NCI-H460 (cell line): ENCODE data around the gene AMER2. TPM values are rescaled to one million over a fixed set of nuclear protein-coding genes. Genes with fewer than 3 reads are reported as not detected.

Source experiments
- DNase-seq: peaks from one replicate; pipeline ENCODE4 v3.0.0-alpha.2; 2016; ENCODE audit warnings: low read depth; ENCODE audit errors: extremely low read depth
- polyA plus RNA-seq: library from polyadenylated mRNA; depleted of rRNA; stranded (reverse); fragments of >200 nt; gene quantifications from 2 replicates; pipeline ENCODE4 v1.2.3, GENCODE V29; 2014; cell fraction: nucleus; rRNA removed
- total RNA-seq: library from RNA; depleted of rRNA; stranded (reverse); fragments of >200 nt; shearing (Covaris generic); gene quantifications from 2 replicates; pipeline ENCODE4 v1.2.3, GENCODE V29; 2014; rRNA removed

Gene AMER2
- not detected in 2 replicates for total RNA-seq
- polyA plus RNA-seq = not detected in 2 replicates

- peak; percentile 4 for DNase-seq
These were observed at the start of gene AMER2 for GRCh38 chr13:25171517-25172302. TSS of gene AMER2 (minus strand) at chr13:25172288. CDS start at chr13:25171619, 669 bp downstream.

- DNase-seq = no peak
These were observed 45.9 kb upstream of the AMER2 start for GRCh38 chr13:25218019-25218418.

- no peak for DNase-seq
These were observed 45.2 kb upstream of the AMER2 start for GRCh38 chr13:25217023-25217885.

GRCh38 chr13:25215253-25215575 is 43.1 kb upstream of the AMER2 start:
- no peak for DNase-seq

- no peak for DNase-seq
These were observed 42.6 kb upstream of the AMER2 start for GRCh38 chr13:25214491-25215252.

GRCh38 chr13:25213715-25214114 is 41.6 kb upstream of the AMER2 start:
- DNase-seq = no peak

GRCh38 chr13:25210842-25211569 is 38.9 kb upstream of the AMER2 start:
- DNase-seq = no peak

GRCh38 chr13:25207291-25207810 is 35.3 kb upstream of the AMER2 start:
- DNase-seq = no peak

GRCh38 chr13:25204863-25205262 is 32.8 kb upstream of the AMER2 start:
- no peak for DNase-seq

GRCh38 chr13:25203127-25203740 is 31.1 kb upstream of the AMER2 start:
- DNase-seq = no peak

GRCh38 chr13:25200783-25201182 is 28.7 kb upstream of the AMER2 start:
- no peak for DNase-seq

GRCh38 chr13:25198647-25199046 is 26.6 kb upstream of the AMER2 start:
- DNase-seq = no peak

GRCh38 chr13:25196971-25197370 is 24.9 kb upstream of the AMER2 start:
- DNase-seq = no peak

- no peak for DNase-seq
These were observed 20.8 kb upstream of the AMER2 start for GRCh38 chr13:25192936-25193335.

GRCh38 chr13:25192489-25192888 is 20.4 kb upstream of the AMER2 start:
- DNase-seq = no peak

- no peak for DNase-seq
These were observed 20.0 kb upstream of the AMER2 start for GRCh38 chr13:25192052-25192451.

GRCh38 chr13:25190771-25191170 is 18.7 kb upstream of the AMER2 start:
- DNase-seq = no peak

- DNase-seq = no peak
These were observed 18.2 kb upstream of the AMER2 start for GRCh38 chr13:25190256-25190655.

- DNase-seq = no peak
These were observed 15.5 kb upstream of the AMER2 start for GRCh38 chr13:25187596-25187995.

GRCh38 chr13:25186187-25186586 is 14.1 kb upstream of the AMER2 start:
- no peak for DNase-seq
